ENCODE measurements around the gene APLP2. TPM values are rescaled to one million over a fixed set of nuclear protein-coding genes. Genes with fewer than 3 reads are reported as not detected.

Gene APLP2
- total RNA-seq, 1 donor from 2014 or later, result 330 TPM

- H3K27me3 Mint-ChIP-seq (ENCODE audit: unreplicated experiment), result peaks cover 30% of the 10 kb centered on the region
- H3K9me3 Mint-ChIP-seq (ENCODE audit: unreplicated experiment), result peaks cover 4% of the 10 kb centered on the region
- no peaks in the 10 kb centered on the region for H3K4me1 Mint-ChIP-seq (ENCODE audit: unreplicated experiment)
- no peak overlapping the region for H3K27ac Mint-ChIP-seq (ENCODE audit: unreplicated experiment)
- no peak for DNase-seq (ENCODE audit: extremely low spot score, unreplicated experiment)
- H3K36me3 Mint-ChIP-seq (ENCODE audit: unreplicated experiment), result no peaks in the 10 kb centered on the region
- no peak overlapping the region for H3K4me3 Mint-ChIP-seq (ENCODE audit: unreplicated experiment)
- TF ChIP-seq, protein P1, sequence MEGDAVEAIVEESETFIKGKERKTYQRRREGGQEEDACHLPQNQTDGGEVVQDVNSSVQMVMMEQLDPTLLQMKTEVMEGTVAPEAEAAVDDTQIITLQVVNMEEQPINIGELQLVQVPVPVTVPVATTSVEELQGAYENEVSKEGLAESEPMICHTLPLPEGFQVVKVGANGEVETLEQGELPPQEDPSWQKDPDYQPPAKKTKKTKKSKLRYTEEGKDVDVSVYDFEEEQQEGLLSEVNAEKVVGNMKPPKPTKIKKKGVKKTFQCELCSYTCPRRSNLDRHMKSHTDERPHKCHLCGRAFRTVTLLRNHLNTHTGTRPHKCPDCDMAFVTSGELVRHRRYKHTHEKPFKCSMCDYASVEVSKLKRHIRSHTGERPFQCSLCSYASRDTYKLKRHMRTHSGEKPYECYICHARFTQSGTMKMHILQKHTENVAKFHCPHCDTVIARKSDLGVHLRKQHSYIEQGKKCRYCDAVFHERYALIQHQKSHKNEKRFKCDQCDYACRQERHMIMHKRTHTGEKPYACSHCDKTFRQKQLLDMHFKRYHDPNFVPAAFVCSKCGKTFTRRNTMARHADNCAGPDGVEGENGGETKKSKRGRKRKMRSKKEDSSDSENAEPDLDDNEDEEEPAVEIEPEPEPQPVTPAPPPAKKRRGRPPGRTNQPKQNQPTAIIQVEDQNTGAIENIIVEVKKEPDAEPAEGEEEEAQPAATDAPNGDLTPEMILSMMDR (IDR thresholded peaks at IDR 0.05), result no peak
These were observed 111.9 kb downstream of the APLP2 start for GRCh38 chr11:130181295-130182272.

DNA sequence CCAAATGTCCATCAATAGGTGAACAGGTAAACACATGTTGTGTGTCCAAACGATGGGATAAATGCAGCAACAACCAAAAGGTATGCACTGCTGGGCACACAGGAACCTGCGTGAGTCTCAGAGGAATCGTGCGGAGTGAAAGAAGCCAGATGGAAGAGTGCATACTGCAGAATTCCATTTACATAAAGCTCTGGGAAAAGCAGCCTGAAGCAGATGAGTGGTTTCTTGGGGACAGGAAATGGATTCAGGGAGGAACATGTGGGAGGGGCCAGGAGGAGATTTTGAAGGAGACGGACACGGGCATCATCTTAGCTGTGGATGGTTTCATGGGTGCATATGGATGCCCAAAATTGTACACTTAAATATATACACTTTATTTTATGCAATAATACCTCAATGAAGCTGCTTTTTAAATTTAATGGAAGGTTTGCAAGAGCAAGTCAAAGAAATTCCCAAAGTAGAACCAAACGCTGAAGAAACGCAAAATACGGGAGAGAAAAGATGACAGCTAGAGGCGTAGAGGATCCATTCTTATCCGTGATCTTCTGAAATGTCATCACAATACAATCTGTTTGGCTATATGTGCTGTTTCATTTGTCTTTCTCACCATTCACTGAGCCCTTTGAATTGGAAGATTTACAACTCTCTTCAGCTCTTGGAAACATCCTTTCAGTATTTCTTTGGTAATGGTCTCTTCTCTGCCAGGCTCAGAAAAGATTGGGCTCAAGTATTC is 114.3 kb downstream of the APLP2 start:
- no peak overlapping the region for H3K4me3 Mint-ChIP-seq (ENCODE audit: unreplicated experiment)
- peaks cover 30% of the 10 kb centered on the region for H3K27me3 Mint-ChIP-seq (ENCODE audit: unreplicated experiment)
- no peaks in the 10 kb centered on the region for H3K36me3 Mint-ChIP-seq (ENCODE audit: unreplicated experiment)
- H3K27ac Mint-ChIP-seq (ENCODE audit: unreplicated experiment), result no peak overlapping the region
- H3K4me1 Mint-ChIP-seq (ENCODE audit: unreplicated experiment), result no peaks in the 10 kb centered on the region
- DNase-seq (ENCODE audit: extremely low spot score, unreplicated experiment), result no peak
- peaks cover 4% of the 10 kb centered on the region for H3K9me3 Mint-ChIP-seq (ENCODE audit: unreplicated experiment)
- TF ChIP-seq, protein P1 (IDR thresholded peaks at IDR 0.05), result no peak

- H3K27me3 Mint-ChIP-seq (ENCODE audit: unreplicated experiment), result peaks cover 26% of the 10 kb centered on the region
- no peak for DNase-seq (ENCODE audit: extremely low spot score, unreplicated experiment)
- TF ChIP-seq, protein P1 (IDR thresholded peaks at IDR 0.05), result no peak
- H3K4me3 Mint-ChIP-seq (ENCODE audit: unreplicated experiment), result no peak overlapping the region
- no peaks in the 10 kb centered on the region for H3K4me1 Mint-ChIP-seq (ENCODE audit: unreplicated experiment)
- H3K36me3 Mint-ChIP-seq (ENCODE audit: unreplicated experiment), result no peaks in the 10 kb centered on the region
- peaks cover 4% of the 10 kb centered on the region for H3K9me3 Mint-ChIP-seq (ENCODE audit: unreplicated experiment)
- no peak overlapping the region for H3K27ac Mint-ChIP-seq (ENCODE audit: unreplicated experiment)
These were observed 117.4 kb downstream of the APLP2 start for GRCh38 chr11:130187096-130187495.

DNA sequence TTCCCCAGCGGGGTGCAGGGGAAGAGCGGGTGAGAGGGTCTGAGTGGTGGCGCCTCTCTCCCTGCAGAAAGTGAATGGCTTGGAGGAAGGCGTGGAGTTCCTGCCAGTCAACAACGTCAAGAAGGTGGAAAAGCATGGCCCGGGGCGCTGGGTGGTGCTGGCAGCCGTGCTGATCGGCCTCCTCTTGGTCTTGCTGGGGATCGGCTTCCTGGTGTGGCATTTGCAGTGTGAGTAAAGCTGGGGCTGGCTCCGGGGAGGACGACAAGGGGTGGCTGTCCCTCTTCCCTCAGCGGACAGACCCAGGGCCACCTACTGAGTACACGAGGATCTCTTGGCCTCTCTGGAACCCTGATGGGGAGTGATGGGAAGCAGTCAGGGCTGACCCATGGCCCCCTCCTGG is 118.4 kb downstream of the APLP2 start:
- no peak overlapping the region for H3K4me3 Mint-ChIP-seq (ENCODE audit: unreplicated experiment)

More for the DNA sequence above, 118.4 kb downstream of the APLP2 start:
- peaks cover 31% of the 10 kb centered on the region for H3K27me3 Mint-ChIP-seq (ENCODE audit: unreplicated experiment)
- H3K9me3 Mint-ChIP-seq (ENCODE audit: unreplicated experiment), result peaks cover 4% of the 10 kb centered on the region
- no peaks in the 10 kb centered on the region for H3K36me3 Mint-ChIP-seq (ENCODE audit: unreplicated experiment)
- no peak overlapping the region for H3K27ac Mint-ChIP-seq (ENCODE audit: unreplicated experiment)
- H3K4me1 Mint-ChIP-seq (ENCODE audit: unreplicated experiment), result no peaks in the 10 kb centered on the region
- DNase-seq (ENCODE audit: extremely low spot score, unreplicated experiment), result no peak
- TF ChIP-seq, protein P1 (IDR thresholded peaks at IDR 0.05), result no peak

Measured in osteocyte (in vitro differentiated cells).